Sigmoid colon (tissue), 4 donors: ENCODE results near the gene TNKS2.

ENCODE experiments used
- CTCF ChIP-seq, 4 experiments: fragments of 450-650 bp in 3 of 4; fragments of 200-600 bp in 1 of 4; IDR thresholded peaks; one replicate each; pipeline ENCODE4 v1.5.1; 2016 to 2019; ENCODE audit warnings: antibody characterized with exemption in 4 of 4, mild to moderate bottlenecking in 3 of 4, moderate library complexity in 2 of 4
- EP300 ChIP-seq, 4 donors: sonication (generic); formaldehyde crosslinking; IDR thresholded peaks; one replicate each; pipeline ENCODE4 v1.6.1; 2017; ENCODE audit warnings: antibody characterized with exemption in 4 of 4
- POLR2A ChIP-seq, 2 donors: fragments of 450-650 bp; IDR thresholded peaks; one replicate each; pipeline ENCODE4 v1.6.1; 2016; ENCODE audit warnings: antibody characterized with exemption in 2 of 2, mild to moderate bottlenecking in 2 of 2, moderate library complexity in 2 of 2
- POLR2AphosphoS5 ChIP-seq, 4 donors: sonication (generic); formaldehyde crosslinking; IDR thresholded peaks; one replicate each; pipeline ENCODE4 v1.6.1; 2017; ENCODE audit warnings: antibody characterized with exemption in 4 of 4

GRCh38 chr10:91800182-91800581 is 2.0 kb downstream of the TNKS2 start:
- TF ChIP-seq CTCF (IDR thresholded peaks at IDR 0.05) (no peak), POLR2AphosphoS5 (IDR thresholded peaks at IDR 0.05) (no peak), POLR2A (IDR thresholded peaks at IDR 0.05) (no peak), EP300 (IDR thresholded peaks at IDR 0.05) (no peak)
